Choroid plexus epithelial cell (primary cell): ENCODE data around the gene SVIP.

Experiments
- DNase-seq: peaks from one replicate; pipeline ENCODE4 v3.0.0-alpha.2; 2010; ENCODE audit warnings: low read depth
- H3K4me3 ChIP-seq: 2 replicates; pipeline ENCODE4 v1.5.1; 2011; ENCODE audit warnings: low read depth, mild to moderate bottlenecking, control low read depth, low read length, moderate library complexity
- TF ChIP-seq, protein P1 (sequence below): conservative IDR thresholded peaks from 2 replicates; pipeline ENCODE4 v1.5.1; 2011; ENCODE audit warnings: low read depth, mild to moderate bottlenecking, control low read depth, inconsistent platforms, low read length, moderate library complexity

SVIP gene

DNA sequence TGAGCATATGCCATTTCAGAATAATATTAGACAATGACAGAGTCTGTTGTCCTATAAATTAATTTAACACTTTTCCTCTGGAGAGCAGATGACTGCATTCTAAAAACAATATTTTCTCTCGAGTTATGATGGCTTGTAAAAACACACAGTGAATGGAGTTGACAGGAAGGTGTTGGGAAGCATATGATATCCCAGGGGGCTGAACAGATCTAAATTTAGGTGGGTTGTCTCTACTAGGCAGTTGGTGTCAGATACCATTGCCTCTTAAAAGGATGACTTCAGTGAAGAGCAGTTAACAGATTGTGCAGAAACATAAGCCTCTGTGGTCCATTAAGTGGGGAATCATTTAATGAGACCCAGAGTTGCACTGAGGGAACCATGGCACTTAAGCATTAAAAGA, 30.7 kb downstream of the SVIP start:
- TF ChIP-seq, protein P1, sequence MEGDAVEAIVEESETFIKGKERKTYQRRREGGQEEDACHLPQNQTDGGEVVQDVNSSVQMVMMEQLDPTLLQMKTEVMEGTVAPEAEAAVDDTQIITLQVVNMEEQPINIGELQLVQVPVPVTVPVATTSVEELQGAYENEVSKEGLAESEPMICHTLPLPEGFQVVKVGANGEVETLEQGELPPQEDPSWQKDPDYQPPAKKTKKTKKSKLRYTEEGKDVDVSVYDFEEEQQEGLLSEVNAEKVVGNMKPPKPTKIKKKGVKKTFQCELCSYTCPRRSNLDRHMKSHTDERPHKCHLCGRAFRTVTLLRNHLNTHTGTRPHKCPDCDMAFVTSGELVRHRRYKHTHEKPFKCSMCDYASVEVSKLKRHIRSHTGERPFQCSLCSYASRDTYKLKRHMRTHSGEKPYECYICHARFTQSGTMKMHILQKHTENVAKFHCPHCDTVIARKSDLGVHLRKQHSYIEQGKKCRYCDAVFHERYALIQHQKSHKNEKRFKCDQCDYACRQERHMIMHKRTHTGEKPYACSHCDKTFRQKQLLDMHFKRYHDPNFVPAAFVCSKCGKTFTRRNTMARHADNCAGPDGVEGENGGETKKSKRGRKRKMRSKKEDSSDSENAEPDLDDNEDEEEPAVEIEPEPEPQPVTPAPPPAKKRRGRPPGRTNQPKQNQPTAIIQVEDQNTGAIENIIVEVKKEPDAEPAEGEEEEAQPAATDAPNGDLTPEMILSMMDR: no peak
- no peak for DNase-seq

DNA sequence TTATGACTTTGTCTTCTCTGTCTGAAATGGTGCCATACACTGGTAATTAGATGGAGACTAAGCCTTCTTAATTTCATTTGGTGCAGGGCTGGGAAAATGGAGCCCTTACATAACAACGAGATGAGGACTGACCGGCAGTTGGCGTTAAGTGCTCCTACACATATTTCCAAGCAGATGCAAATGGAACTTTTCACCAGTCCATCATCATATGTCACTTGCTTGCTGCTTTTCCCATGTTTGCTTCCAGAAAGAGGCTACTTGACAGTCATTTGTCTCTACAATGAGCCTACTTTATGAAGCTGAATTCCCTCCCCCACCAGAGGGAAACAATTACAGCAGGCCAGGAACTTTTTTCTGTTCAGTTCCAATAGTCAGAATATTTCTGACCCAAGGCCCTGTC, 32.6 kb downstream of the SVIP start:
- DNase-seq: no peak
- TF ChIP-seq, protein P1: no peak

More for the DNA sequence above, 30.7 kb downstream of the SVIP start:
- H3K4me3 ChIP-seq: no peak overlapping the region

DNA sequence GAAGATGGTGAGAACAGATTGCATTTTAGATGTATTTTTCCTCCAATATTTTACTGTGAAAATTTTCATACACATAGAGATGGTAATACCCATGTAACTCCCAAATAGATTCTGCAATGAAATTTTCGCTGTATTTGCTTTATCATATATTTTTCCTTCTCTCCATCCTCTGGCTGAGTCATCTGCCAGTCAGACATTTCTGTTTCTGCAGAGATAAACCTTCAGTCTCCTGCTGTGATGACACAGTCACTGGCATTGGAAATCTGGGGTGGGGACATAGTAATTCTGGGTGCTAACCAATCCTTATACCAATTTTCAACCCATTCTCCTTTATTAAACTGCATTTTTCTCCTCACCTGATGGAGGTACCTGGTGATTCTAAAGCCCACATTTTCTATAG, 33.7 kb downstream of the SVIP start:
- TF ChIP-seq, protein P1: no peak
- no peak overlapping the region for H3K4me3 ChIP-seq
- DNase-seq: peak; percentile 28

More for the DNA sequence above, 32.6 kb downstream of the SVIP start:
- H3K4me3 ChIP-seq: no peak overlapping the region

DNA sequence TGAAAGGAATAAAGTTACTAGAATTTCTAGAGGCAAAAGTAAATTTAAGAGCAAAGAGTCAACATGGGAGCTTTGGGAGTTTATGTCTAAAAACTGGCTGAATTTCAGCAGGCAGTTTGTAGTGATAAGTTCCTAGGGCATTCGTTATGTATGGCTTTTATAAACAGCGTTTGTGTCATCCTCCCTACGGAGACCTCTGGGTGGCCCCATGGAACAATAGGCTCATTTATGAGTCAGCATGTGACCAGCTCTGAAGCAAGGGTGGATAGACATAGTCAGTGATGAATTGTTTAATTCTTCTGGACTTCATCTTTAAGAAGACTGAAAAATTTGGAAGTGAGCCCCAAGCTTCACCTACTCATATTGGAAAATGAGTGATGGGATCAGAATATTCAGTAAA, 37.1 kb downstream of the SVIP start:
- TF ChIP-seq, protein P1: no peak
- DNase-seq: peak; percentile 43
- H3K4me3 ChIP-seq: no peak overlapping the region

DNA sequence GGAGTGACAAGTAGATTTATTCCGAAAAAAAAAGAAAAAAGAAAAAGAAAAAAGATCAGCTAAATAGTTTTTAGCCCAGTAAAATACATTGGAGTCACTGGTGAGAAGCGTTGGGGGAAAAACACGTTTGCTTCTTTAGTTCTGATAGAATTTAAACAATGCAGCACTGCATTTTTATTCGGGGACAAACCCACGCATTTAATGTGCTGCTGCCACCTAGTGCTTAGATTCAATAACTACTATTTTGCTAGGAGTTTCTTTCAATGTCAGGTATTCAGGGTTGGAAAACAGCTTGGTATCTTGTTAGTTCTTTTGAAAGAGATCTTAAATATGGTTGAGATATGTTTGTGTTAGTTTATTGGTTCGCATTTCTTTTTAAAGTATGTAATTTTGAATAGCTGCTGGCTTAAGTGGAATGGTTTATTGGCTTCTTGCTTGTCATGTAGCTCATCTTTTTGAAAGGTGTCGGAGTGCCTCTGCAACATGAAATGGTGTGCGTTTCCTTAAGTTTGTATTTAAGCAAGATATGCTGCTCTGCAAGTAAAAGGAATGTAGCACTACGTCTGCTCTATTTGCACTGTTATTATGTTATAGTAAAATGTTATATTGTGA, 41.9 kb downstream of the SVIP start:
- peak; percentile 67 for DNase-seq
- H3K4me3 ChIP-seq: no peak overlapping the region
- TF ChIP-seq, protein P1: peak; percentile 72

DNA sequence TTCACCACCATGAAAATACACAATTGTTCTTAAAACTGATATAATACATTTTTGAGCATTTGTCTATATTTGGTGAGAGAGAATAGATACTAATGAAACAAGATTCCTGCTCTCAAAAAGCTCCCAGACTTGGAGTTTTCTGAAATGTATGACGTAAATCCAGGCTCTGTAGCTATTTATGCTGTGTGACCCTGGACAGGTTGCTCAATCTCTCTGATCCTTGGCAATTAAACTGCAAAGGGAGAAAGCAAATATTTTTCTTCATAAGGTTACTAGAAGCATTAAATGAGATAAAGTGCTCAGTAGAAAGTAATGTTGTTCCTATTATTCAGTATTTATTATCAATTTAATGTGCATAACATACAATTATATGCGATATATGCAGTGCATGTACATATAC, 42.5 kb downstream of the SVIP start:
- TF ChIP-seq, protein P1: no peak
- DNase-seq: no peak
- no peak overlapping the region for H3K4me3 ChIP-seq

DNA sequence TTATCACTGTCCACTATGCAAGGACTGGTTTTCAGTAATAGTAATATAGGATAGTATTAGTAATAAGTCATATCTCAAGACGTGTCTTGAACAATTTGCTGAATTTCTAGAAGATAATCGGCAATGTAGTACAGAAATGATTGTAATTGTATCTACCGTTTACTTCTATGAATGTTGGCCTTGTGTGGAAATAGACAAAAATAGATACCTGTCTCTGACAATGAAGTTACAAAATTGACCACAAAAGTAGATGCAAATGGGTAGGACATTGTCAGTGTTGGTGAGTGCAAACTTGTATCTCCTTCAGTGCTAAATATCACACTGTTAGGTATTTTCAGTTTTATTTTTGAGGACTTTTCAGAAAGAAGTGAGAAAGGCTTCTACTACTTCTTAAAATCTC, 43.1 kb downstream of the SVIP start:
- no peak overlapping the region for H3K4me3 ChIP-seq
- TF ChIP-seq, protein P1: no peak
- DNase-seq: no peak
